ENCODE measurements around the gene NR5A1. TPM values are rescaled to one million over a fixed set of nuclear protein-coding genes. Genes with fewer than 3 reads are reported as not detected.

NR5A1 gene
- total RNA-seq, 4 donors from 2014 or later: not detected

- Histone ChIP-seq H3K27ac (no peak overlapping the region), H3K4me1 (no peaks in the 10 kb centered on the region), H3K4me3 (no peak overlapping the region), H3K36me3 (no peaks in the 10 kb centered on the region), H3K9me3 (no peaks in the 10 kb centered on the region), H3K27me3 (no peaks in the 10 kb centered on the region)
- TF ChIP-seq POLR2A (IDR thresholded peaks at IDR 0.05): no peak
- TF ChIP-seq EP300 (IDR thresholded peaks at IDR 0.05; ENCODE audit: low read depth): no peak
- TF ChIP-seq POLR2AphosphoS5 (IDR thresholded peaks at IDR 0.05): no peak
- no peak for TF ChIP-seq CTCF (IDR thresholded peaks at IDR 0.05)
- in situ Hi-C loops (cut with MboI; ENCODE audit: low pct_ligation_motif_present in 1 of 4, low pct_unique_long_range_greater_than_20kb in 1 of 4, low sequenced_read_pairs in 3 of 4): loop anchor here in 2 of 4 donors (10.0 kb wide), 2 partner anchors 105 to 115 kb away; partner anchors contain the start of gene PSMB7 (in 1 of the 2)
- DNase-seq: no peak
- 72% methylated on average over 3 to 4 of the region's 4 CpGs for WGBS, 2 donors (ENCODE audit: low coverage in 1 of 2)
- intact Hi-C loops (cut with DNase I; ENCODE audit: low total_unique reads): no loop called here
These were observed 23.0 kb upstream of the NR5A1 start for GRCh38 chr9:124530246-124530645.

DNA sequence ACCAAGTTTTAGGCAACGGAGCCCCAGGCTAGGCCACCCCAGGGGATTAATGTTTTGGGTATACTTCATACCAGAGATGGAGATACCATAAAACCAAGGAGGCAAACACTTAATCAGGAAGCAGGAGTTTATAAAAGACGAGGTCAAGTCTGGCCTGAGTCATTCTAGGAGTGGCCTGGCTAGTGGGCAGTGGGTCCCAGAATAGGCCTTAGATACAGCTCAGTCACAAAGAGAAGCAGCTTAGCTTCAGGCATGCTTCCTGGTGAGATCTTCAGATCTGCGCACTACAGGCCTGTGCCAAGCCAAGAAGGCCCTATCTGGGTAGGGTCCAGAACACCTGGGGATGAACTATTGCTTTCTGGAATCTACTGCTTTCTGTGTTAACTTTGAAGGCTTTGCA lies 20.6 kb upstream of the NR5A1 start:
- no peaks in the 10 kb centered on the region for H3K27me3 ChIP-seq
- in situ Hi-C loops (cut with MboI; ENCODE audit: low pct_ligation_motif_present in 1 of 4, low pct_unique_long_range_greater_than_20kb in 1 of 4, low sequenced_read_pairs in 3 of 4) (no loop called here), intact Hi-C loops (cut with DNase I; ENCODE audit: low total_unique reads) (no loop called here)
- no peak overlapping the region for H3K4me3 ChIP-seq
- H3K9me3 ChIP-seq: no peaks in the 10 kb centered on the region
- DNase-seq: no peak
- no peak for TF ChIP-seq POLR2AphosphoS5 (IDR thresholded peaks at IDR 0.05)
- TF ChIP-seq CTCF (IDR thresholded peaks at IDR 0.05): no peak
- no peak for TF ChIP-seq EP300 (IDR thresholded peaks at IDR 0.05; ENCODE audit: low read depth)
- H3K36me3 ChIP-seq: no peaks in the 10 kb centered on the region
- H3K4me1 ChIP-seq: no peaks in the 10 kb centered on the region
- WGBS, 2 donors (ENCODE audit: low coverage in 1 of 2): 72% methylated on average over 3 of the region's 3 CpGs; no CpG with 5 or more reads in 1 of the 2 donors
- H3K27ac ChIP-seq: no peak overlapping the region

DNA sequence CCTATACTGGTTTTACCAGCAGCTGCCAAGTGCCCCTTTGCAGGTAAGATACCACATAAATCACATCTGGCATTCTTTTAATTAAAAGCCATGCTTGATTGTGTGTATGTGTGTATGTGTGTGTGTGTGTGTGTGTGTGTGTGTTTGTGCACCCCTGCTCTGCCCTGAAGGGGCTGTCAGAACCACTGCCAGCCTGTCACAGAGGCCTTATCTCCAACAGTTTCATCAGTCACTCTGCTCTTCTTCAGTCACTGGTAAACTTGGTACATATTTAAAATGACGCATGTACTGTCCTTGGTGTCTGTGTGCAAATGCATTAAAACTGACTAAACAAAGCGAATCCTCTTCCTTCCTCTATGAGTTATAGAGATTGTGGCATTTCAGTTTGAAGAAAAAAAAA lies 19.0 kb upstream of the NR5A1 start:
- no peak for DNase-seq
- H3K27me3 ChIP-seq: no peaks in the 10 kb centered on the region
- intact Hi-C loops (cut with DNase I; ENCODE audit: low total_unique reads) (no loop called here), in situ Hi-C loops (cut with MboI; ENCODE audit: low pct_ligation_motif_present in 1 of 4, low pct_unique_long_range_greater_than_20kb in 1 of 4, low sequenced_read_pairs in 3 of 4) (no loop called here)
- H3K27ac ChIP-seq: no peak overlapping the region
- WGBS, 2 donors (ENCODE audit: low coverage in 1 of 2): 86 to 93% methylated on average over 1 to 2 of the region's 2 CpGs
- H3K4me1 ChIP-seq: no peaks in the 10 kb centered on the region
- H3K4me3 ChIP-seq: no peak overlapping the region
- TF ChIP-seq EP300 (IDR thresholded peaks at IDR 0.05; ENCODE audit: low read depth): no peak
- TF ChIP-seq CTCF (IDR thresholded peaks at IDR 0.05): no peak
- no peak for TF ChIP-seq POLR2A (IDR thresholded peaks at IDR 0.05)
- no peak for TF ChIP-seq POLR2AphosphoS5 (IDR thresholded peaks at IDR 0.05)
- no peaks in the 10 kb centered on the region for H3K36me3 ChIP-seq
- H3K9me3 ChIP-seq: no peaks in the 10 kb centered on the region

GRCh38 chr9:124522121-124523098 lies 15.2 kb upstream of the NR5A1 start:
- Histone ChIP-seq H3K9me3 (no peaks in the 10 kb centered on the region), H3K27me3 (no peaks in the 10 kb centered on the region), H3K36me3 (no peaks in the 10 kb centered on the region), H3K4me1 (no peaks in the 10 kb centered on the region), H3K27ac (no peak overlapping the region), H3K4me3 (no peak overlapping the region)
- intact Hi-C loops (cut with DNase I; ENCODE audit: low total_unique reads) (no loop called here), in situ Hi-C loops (cut with MboI; ENCODE audit: low pct_ligation_motif_present in 1 of 4, low pct_unique_long_range_greater_than_20kb in 1 of 4, low sequenced_read_pairs in 3 of 4) (no loop called here)
- no peak for DNase-seq
- TF ChIP-seq POLR2AphosphoS5 (IDR thresholded peaks at IDR 0.05) (no peak), CTCF (IDR thresholded peaks at IDR 0.05) (no peak), POLR2A (IDR thresholded peaks at IDR 0.05) (no peak), EP300 (IDR thresholded peaks at IDR 0.05; ENCODE audit: low read depth) (no peak)
- 74 to 84% methylated on average over 2 to 7 of the region's 7 CpGs for WGBS, 2 donors (ENCODE audit: low coverage in 1 of 2)

Data from transverse colon (tissue), 4 donors.